HG03060 (cell line): ENCODE data around the gene STARD13.
A peak's percentile ranks its signal among the peaks of the same experiment; 100 is the strongest.

ENCODE experiments used
- ATAC-seq: cut with Tn5 transposase; IDR thresholded peaks from one replicate; pipeline ENCODE4 v1.9.1; 2021; ENCODE audit warnings: low read depth, moderate number of reproducible peaks; ENCODE audit not compliant: unreplicated experiment

Gene STARD13

DNA sequence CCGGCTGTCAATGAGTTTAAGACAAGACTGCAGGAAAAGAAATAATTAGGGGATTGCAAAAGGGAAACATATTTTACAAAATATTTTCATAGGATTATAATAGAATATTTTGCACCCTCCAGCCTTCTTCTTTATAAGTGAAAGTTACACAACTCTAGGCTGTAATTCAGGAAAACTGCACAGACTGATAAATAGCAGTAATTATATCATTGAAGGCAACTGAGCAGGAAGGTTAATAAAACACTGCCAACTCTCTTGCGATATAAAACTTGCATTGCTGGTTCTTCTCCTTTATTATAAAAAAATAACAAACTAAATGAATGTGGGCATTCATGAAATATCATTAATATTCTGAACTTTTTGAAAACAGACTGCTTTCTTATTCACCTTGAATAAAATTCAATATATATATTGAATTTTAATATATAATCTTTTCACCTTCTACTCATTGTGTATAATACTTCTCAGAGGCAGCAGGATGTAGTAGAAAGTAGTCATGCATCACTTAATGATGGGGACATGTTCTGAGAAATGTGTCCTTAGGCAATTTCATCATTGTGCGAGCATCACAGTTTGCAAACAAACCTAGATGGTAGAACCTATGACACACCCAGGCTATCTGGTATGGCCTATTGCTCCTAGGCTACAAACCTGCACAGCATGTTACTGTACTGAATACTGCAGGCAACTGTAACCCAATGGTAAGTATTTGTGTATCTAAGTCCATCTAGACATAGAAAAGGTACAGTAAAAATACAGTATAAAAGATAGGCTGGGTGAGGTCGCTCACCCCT is 24.9 kb upstream of the STARD13 start:
- ATAC-seq, result no peak

DNA sequence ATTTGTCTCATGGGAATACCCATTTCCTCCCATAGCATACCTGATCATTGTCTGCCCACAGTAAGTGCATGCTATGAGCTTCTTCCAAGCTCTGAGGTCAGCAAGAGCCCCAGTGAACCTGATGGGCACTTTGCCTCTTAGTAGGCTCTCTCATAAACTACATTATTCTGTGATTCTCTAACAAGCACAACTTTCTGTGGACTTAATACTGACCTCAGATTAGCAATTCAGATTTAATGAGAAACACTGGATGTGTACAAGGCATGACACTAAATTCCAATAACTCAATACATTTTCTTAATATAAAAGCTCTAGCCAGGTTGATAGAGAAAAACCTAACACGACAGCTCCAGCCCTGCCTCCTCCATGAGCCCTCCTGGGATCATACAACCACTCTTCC is 23.3 kb upstream of the STARD13 start:
- ATAC-seq, result no peak

GRCh38 chr13:33307843-33308242 is 22.3 kb upstream of the STARD13 start:
- ATAC-seq, result no peak

GRCh38 chr13:33303855-33304597 is 18.5 kb upstream of the STARD13 start:
- ATAC-seq, result no peak

DNA sequence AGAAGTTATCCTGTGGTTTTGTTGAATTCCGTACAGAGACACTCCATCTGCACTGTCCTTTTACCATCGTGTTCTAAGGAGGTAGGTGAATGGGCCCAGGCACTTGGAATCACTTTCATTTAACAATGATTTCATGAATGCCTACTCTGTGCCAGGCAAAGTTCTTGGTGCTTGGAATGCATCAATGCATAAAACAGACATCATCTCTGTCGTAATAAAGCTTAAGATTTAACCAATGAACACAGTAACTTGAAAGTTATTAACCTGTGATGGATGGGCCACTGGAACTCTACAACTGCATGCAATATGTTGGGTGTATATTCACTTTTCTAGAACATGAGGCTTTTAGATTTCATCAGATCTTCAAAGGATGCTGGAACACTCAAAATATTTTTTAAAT is 14.1 kb upstream of the STARD13 start:
- no peak for ATAC-seq

- ATAC-seq, result no peak
These were observed 11.4 kb upstream of the STARD13 start for GRCh38 chr13:33296793-33297425.

GRCh38 chr13:33292712-33293111 is 7.2 kb upstream of the STARD13 start:
- ATAC-seq, result no peak

DNA sequence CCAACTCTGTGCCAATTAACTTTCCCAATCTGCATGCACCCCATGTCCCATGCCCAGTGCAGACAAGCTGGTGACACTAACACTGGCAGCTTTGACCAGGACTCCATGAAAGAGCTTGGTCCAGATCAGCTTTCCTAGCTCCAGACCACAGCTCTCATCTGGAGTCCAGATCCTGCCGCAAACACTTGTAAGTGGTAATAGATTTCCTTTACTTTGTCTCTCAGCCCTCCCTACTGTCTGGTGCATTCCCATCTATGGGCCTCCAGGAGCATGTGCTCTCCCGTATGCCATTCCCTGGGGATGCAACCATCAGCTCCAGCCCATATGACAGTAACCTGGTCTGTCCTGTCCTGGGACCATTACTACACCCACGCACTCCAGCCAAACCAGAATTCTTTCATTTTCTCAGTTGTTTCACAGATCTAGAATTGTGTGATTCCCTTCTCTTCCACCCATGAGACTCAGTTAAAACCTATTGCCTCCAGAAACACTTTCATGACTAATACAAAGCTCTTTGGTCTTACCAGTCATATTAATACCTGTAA is 4.9 kb upstream of the STARD13 start:
- ATAC-seq, result no peak

DNA sequence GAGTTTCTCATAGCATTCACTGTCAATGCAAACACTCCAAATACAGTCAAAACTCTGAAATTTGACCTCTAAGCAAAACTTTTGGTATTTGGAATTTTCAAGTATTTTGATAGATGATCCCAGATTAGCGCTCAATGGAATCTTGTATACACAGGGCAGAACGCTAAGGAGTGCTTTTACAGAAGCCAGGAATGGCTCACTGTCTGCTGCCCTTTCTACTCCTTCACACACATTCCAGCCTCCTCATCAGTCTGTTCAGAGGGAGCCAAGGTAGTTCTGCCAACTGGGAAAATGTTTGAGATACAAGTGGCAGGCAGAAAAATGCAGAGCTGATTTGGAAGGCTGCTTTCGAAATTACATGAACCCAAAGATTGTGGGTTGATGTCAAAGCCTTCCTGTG is 4.4 kb upstream of the STARD13 start:
- no peak for ATAC-seq

DNA sequence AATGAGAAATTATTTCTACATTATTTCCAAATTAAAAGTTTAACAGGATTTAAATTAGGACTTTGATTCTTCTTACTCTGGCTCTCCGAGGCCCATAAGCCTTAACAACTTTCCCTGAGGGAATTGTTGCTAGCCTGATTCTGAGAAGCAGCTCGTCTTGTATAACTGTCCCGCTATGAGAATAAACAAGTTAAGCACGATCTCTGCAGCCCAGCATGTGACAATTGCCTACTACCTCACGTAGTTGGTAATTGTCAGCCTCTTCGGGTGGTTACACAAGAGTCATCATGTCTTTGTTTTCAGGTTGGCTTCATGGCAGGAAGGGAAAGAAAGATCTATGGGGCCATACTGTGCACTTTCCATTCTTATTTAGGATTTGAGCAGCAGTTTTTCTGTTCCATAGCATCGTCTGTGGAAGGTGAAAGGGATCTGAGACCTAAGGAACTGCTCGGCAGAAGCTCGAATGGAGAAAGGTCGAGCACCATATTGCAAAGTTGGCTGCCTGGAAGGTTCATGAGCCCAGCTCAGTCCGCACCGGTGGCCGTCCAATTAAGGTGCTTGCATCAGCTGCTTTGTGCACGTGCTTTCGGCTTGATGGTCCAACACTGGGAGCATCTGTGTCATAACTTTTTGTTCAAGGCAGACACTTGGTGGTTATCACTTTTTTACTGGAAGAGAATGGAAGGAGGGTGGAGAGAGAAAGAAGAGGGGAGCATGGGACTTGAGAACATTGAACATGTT is 1.8 kb upstream of the STARD13 start:
- ATAC-seq, result no peak

DNA sequence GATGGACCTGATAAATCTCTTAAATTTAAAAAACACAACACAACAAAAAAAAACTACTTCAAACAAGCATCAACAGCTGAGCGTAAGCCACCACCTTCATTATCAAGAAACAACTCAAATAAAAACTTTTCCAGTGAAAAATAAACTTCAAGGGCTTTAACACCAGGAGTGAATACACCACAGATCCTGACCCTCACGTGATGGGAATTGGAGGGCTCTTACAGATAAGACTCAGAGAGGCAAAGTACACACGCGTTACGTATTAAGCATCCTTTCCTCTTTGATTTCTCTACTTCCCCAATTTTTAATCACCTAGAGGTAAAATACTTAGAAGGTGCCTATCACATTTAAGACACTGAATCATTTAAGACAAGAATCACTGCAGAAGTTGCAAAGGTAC is 573 bp upstream of the STARD13 start:
- no peak for ATAC-seq

DNA sequence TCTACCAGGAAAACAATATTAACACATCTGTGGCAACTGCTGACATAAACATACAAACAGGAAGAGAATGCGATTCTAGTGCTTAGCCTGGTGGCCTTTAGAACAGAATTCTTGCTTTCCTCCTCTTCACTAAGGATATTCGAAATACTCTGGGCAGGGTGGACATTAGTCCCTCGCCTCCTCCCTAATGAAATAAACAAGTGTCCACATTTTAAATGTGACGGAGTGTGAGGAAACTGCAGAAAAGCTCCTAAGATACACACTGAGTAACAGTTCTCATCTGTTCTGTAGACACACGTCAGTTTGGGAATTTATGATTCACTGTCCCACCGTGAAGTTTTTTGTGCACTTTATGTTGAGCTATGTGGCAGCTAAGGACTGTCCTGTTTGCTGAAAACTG is 639 bp downstream of the STARD13 start:
- ATAC-seq, result peak; percentile 11

GRCh38 chr13:33284031-33284430 is 1.5 kb downstream of the STARD13 start:
- ATAC-seq, result no peak

DNA sequence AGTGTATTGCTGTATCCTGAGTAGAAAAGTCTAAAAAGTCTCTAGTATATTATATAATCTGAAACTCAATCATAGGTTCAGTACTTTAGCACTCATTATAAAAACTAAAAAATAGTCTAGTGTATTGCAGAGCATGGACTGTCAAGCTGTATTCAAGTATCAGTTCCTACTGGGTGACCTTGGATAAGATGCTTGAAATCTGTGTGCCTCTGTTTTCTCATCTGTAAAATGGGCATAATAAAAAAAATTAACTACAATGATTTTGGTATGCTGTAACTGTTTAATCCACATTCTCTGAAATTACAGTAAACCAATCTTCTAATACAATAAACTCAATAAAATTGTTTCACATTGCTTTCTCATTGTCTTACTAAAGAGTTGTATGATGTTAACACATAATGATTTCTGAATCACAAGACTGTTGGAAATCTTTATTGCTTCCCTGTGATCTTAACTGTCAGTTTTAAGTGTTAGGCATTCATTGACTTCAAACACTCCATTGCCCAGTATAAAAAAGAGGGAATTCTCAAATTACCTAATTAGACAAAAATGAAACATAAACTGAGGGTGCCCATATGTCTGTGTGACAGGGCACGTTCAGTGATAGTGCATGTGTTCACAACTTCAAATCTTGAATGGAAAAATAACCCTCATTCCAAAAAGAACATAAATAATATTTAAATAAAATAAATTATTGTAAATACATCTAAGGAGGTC is 2.2 kb downstream of the STARD13 start:
- ATAC-seq, result no peak

GRCh38 chr13:33281951-33282595 is 3.5 kb downstream of the STARD13 start:
- no peak for ATAC-seq

GRCh38 chr13:33280923-33281322 is 4.6 kb downstream of the STARD13 start:
- no peak for ATAC-seq

- no peak for ATAC-seq
These were observed 5.2 kb downstream of the STARD13 start for GRCh38 chr13:33280279-33280905.

DNA sequence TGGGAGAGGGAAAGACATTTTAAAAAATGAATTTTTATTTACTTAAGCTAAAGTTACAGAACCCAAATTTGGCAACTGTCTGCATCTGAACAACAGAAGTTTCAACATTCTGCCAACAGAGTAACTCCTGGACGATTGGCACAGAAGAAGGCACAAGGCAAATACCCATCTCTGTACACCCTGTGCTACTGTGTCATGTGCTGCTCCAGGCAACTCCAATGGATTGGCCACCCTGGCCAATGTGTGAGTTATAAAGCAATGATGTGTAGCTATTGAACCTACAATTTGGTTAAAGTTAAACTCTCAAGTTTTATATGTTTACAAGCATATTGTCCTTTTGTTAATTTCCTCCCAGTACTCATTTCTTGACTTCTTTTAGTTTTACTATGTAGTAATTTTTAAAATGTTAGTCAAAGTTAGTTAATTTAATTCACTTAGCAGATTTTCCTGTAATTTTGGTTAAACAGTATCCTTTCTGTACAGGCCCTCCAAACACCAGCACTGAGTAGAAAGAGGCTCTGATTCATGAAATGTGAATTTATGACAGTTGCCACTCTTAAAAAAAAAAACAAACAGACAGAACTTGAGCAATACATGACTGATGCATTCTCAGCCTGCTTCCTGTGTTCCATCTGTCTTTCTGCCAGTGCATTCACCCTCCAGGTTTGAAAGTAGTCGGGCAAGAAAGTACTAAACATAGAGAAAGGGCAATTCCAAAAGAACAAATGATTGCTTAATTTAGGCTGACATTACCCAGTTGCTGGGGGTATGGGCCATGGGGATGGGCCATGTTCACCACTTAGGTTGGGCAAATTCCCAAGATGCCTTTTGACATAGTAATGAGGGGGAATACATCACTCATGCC is 5.9 kb downstream of the STARD13 start:
- no peak for ATAC-seq
